Stomach (tissue), 9 donors: Measurements from ENCODE around the gene ARAP3. TPM values are rescaled to one million over a fixed set of nuclear protein-coding genes. Genes with fewer than 3 reads are reported as not detected.

Experiments
- DNase-seq, 2 donors: peaks; one replicate each; pipeline versions ENCODE4 v3.0.0 to v3.0.0-alpha.2; 2013 to 2019
- H3K27ac ChIP-seq, 5 donors: fragments of 200-600 bp in 4 of 5; sonication (generic) in 4 of 5; one replicate each; pipeline ENCODE4 v1.5.1; 2013 to 2019; ENCODE audit warnings: mild to moderate bottlenecking in 1 of 5, moderate library complexity in 1 of 5
- H3K27me3 ChIP-seq, 3 donors: fragments of 200-600 bp; sonication (generic); one replicate each; pipeline ENCODE4 v1.5.1; 2017 to 2019; ENCODE audit warnings: mixed run types in 1 of 3
- H3K36me3 ChIP-seq, 4 donors: fragments of 200-600 bp; sonication (generic); 1 replicate in 3 of 4; 2 replicates in 1 of 4; pipeline ENCODE4 v1.5.1; 2016 to 2019
- H3K4me1 ChIP-seq, 4 donors: fragments of 200-600 bp; sonication (generic); one replicate each; pipeline ENCODE4 v1.5.1; 2016 to 2019
- H3K4me3 ChIP-seq, 4 donors: fragments of 200-600 bp; sonication (generic) in 3 of 4; one replicate each; pipeline ENCODE4 v1.5.1; 2016 to 2019; ENCODE audit warnings: mild to moderate bottlenecking in 1 of 4
- H3K9me3 ChIP-seq, 4 donors: fragments of 200-600 bp; sonication (generic); one replicate each; pipeline ENCODE4 v1.5.1; 2016 to 2019
- EP300 ChIP-seq: sonication (generic); formaldehyde crosslinking; IDR thresholded peaks from one replicate; pipeline ENCODE4 v1.6.1; 2017; ENCODE audit warnings: antibody characterized with exemption
- POLR2A ChIP-seq, 4 donors: fragments of 450-650 bp; IDR thresholded peaks; one replicate each; pipeline ENCODE4 v1.6.1; 2016; ENCODE audit warnings: antibody characterized with exemption in 4 of 4, control low read depth in 2 of 4, mild to moderate bottlenecking in 1 of 4, moderate library complexity in 1 of 4
- POLR2AphosphoS5 ChIP-seq, 3 donors: sonication (generic); formaldehyde crosslinking; IDR thresholded peaks; one replicate each; pipeline ENCODE4 v1.6.1; 2016; ENCODE audit warnings: antibody characterized with exemption in 3 of 3
- WGBS, 5 donors: extraction: QIAGEN DNeasy Blood & Tissue Kit in 3 of 5; methylation state at CpG; one replicate each; pipeline versions ENCODE4 v1.1.5 to v1.1.7; 2013 to 2018; 5-methylcytosine and 5-hydroxymethylcytosine counted together
- intact Hi-C: fragments of 100-400 bp; cut with DNase I; formaldehyde crosslinking; loops from one replicate; pipeline ENCODE4 v1.15.1; 2023; ENCODE audit warnings: low total_unique reads
- polyA plus RNA-seq, 3 donors: library from polyadenylated mRNA; stranded (reverse); fragments of 200-250 nt; gene quantifications; one replicate each; pipeline ENCODE4 v1.2.3, GENCODE V29; 2013
- total RNA-seq, 5 donors: library from RNA; depleted of rRNA; stranded (reverse); fragments of >200 nt; gene quantifications; one replicate each; pipeline versions ENCODE4 v1.1.0 to v1.2.3, GENCODE V29; 2014 to 2016
- TF ChIP-seq, protein P1 (sequence below), 7 experiments: fragments of 450-650 bp in 4 of 7; fragments of 200-600 bp in 3 of 7; sonication (generic) in 3 of 7; IDR thresholded peaks; one replicate each; pipeline ENCODE4 v1.5.1; 2016 to 2019; ENCODE audit warnings: antibody characterized with exemption in 7 of 7, control low read depth in 2 of 7, mild to moderate bottlenecking in 1 of 7
- donor health status: healthy with polysubstance abuse.
- donor health status: Bipolar disorder and iron deficiency.
- donor health status: healthy.

The ARAP3 gene
- total and polyA plus RNA-seq, 8 donors = 2.3 to 11.9 (median 5.6) TPM

DNA sequence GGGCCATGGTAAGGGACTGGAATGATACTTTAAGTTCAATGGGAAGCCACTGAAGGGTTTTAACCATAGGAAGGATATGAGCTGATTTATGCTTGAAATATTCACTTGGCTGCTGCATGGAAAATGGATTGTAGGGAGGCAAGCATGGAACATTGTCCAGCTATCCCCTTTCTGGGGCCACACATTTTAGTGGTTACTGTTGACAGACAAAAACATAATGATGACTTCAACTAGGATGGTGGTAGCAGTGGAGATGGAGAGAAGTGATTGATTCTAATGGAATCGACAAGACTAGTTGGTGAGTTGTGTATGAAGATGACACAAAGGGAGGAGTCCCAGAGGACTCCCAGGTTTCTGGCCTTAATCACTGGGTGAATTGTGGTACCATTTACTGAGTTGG, 24.6 kb downstream of the ARAP3 start:
- Histone ChIP-seq H3K27me3 (no peaks in the 10 kb centered on the region), H3K4me1 (no peaks in the 10 kb centered on the region), H3K4me3 (no peak overlapping the region), H3K27ac (no peak overlapping the region), H3K36me3 (peaks cover 0 to 56% (median 29%) of the 10 kb centered on the region in 4 donors), H3K9me3 (no peaks in the 10 kb centered on the region)
- intact Hi-C loops = no loop called here
- no peak for DNase-seq
- TF ChIP-seq POLR2AphosphoS5 (IDR thresholded peaks at IDR 0.05) (no peak), EP300 (no peak), POLR2A (IDR thresholded peaks at IDR 0.05) (no peak)
- TF ChIP-seq, protein P1, sequence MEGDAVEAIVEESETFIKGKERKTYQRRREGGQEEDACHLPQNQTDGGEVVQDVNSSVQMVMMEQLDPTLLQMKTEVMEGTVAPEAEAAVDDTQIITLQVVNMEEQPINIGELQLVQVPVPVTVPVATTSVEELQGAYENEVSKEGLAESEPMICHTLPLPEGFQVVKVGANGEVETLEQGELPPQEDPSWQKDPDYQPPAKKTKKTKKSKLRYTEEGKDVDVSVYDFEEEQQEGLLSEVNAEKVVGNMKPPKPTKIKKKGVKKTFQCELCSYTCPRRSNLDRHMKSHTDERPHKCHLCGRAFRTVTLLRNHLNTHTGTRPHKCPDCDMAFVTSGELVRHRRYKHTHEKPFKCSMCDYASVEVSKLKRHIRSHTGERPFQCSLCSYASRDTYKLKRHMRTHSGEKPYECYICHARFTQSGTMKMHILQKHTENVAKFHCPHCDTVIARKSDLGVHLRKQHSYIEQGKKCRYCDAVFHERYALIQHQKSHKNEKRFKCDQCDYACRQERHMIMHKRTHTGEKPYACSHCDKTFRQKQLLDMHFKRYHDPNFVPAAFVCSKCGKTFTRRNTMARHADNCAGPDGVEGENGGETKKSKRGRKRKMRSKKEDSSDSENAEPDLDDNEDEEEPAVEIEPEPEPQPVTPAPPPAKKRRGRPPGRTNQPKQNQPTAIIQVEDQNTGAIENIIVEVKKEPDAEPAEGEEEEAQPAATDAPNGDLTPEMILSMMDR (IDR thresholded peaks at IDR 0.05) = no peak
- 88 to 100% (median 95%) methylated on average over 1 of the region's 1 CpG for WGBS, 5 donors

DNA sequence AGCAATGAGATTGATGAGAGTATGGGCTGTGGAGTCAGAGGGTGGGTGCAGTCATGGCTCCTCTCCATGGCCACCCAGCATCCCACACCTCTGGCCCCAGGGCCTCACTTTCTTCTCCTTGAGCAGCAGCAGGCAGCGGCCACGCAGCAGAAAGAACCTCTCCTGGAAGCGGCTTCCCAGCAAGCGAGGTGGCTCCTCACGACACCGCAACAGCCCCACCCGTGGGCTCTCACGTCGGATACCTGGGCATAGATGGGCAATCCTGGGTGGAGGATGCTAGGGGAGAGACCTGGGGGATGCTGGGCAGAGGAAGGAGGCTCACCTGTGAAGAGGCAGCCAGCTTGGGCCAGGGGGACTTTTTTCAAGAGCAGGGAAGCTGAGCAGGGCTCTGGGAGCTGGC, 25.6 kb downstream of the ARAP3 start:
- Histone ChIP-seq H3K4me3 (no peak overlapping the region), H3K27ac (no peak overlapping the region), H3K27me3 (no peaks in the 10 kb centered on the region), H3K36me3 (peaks cover 0 to 47% (median 26%) of the 10 kb centered on the region in 4 donors), H3K9me3 (no peaks in the 10 kb centered on the region), H3K4me1 (peaks cover 0 to 6% (median 4%) of the 10 kb centered on the region in 4 donors)
- intact Hi-C loops = no loop called here
- TF ChIP-seq, protein P1 (IDR thresholded peaks at IDR 0.05) = no peak
- TF ChIP-seq EP300 (no peak), POLR2AphosphoS5 (IDR thresholded peaks at IDR 0.05) (no peak), POLR2A (IDR thresholded peaks at IDR 0.05) (no peak)
- DNase-seq = no peak
- WGBS, 5 donors = 89 to 100% (median 95%) methylated on average over 2 to 9 of the region's 9 CpGs

DNA sequence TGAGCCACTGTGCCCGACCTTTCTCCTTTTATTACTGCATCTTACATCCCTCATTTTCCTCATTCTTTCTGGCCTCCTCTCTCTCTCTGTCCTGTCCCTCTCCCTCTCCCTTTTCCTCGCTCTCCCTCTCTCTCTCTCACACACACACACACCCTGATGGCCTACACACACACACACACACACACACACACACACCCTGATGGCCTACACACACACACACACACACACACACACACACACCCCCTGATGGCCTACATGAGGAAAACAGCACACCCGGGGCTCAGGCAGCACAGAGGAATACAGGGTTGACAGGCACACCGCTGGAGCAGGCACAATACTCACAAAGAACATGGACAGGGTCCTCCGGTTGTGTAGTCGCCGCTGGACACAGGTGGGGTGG, 27.0 kb downstream of the ARAP3 start:
- Histone ChIP-seq H3K4me1 (peaks cover 7 to 16% (median 15%) of the 10 kb centered on the region in 4 donors), H3K4me3 (no peak overlapping the region), H3K9me3 (no peaks in the 10 kb centered on the region), H3K27ac (no peak overlapping the region), H3K36me3 (peaks cover 0 to 46% (median 26%) of the 10 kb centered on the region in 4 donors), H3K27me3 (no peaks in the 10 kb centered on the region)
- DNase-seq = no peak
- intact Hi-C loops = no loop called here
- 82 to 91% (median 85%) methylated on average over 7 of the region's 7 CpGs for WGBS, 5 donors
- TF ChIP-seq, protein P1 (IDR thresholded peaks at IDR 0.05) = no peak
- TF ChIP-seq POLR2AphosphoS5 (IDR thresholded peaks at IDR 0.05) = no peak
- TF ChIP-seq EP300 = no peak
- no peak for TF ChIP-seq POLR2A (IDR thresholded peaks at IDR 0.05)

DNA sequence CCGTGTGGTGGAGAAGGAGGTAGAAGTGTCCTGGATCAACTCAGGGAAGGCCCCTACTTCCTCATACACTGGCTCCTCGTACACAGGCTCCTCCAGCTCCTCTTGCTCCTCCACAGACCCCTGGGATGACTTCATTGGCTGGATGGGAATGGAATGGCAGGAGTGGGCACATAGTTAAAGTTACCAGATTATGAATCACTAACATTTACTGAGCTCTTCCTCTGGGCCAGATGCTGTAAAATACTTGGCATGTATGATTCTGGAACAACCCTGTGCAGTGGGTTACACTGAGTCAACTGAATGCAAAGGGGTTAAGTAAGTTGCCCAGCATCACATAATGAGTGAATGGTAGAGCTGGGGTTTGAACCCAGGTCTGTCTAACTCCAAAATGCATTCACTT, 27.7 kb downstream of the ARAP3 start:
- Histone ChIP-seq H3K4me1 (peaks cover 7 to 24% (median 15%) of the 10 kb centered on the region in 4 donors), H3K4me3 (no peak overlapping the region), H3K9me3 (no peaks in the 10 kb centered on the region), H3K27ac (no peak overlapping the region), H3K36me3 (peaks cover 0 to 39% (median 24%) of the 10 kb centered on the region in 4 donors), H3K27me3 (no peaks in the 10 kb centered on the region)
- DNase-seq = no peak
- WGBS, 5 donors = 67 to 89% (median 79%) methylated on average over 2 of the region's 2 CpGs
- intact Hi-C loops = no loop called here
- TF ChIP-seq, protein P1 (IDR thresholded peaks at IDR 0.05) = no peak
- no peak for TF ChIP-seq POLR2AphosphoS5 (IDR thresholded peaks at IDR 0.05)
- no peak for TF ChIP-seq POLR2A (IDR thresholded peaks at IDR 0.05)
- no peak for TF ChIP-seq EP300
